Lower leg skin (tissue), 4 donors: ENCODE results near the gene PURA. TPM values are rescaled to one million over a fixed set of nuclear protein-coding genes. Genes with fewer than 3 reads are reported as not detected.
A peak's percentile ranks its signal among the peaks of the same experiment; 100 is the strongest.

Experiments
- DNase-seq, 2 donors: peaks; one replicate each; pipeline ENCODE4 v3.0.0-alpha.2; 2019; ENCODE audit warnings: low spot score in 2 of 2
- H3K4me3 ChIP-seq: fragments of 200-600 bp; sonication (generic); 2 replicates; pipeline ENCODE4 v1.5.1; 2017; ENCODE audit warnings: mild to moderate bottlenecking, low read depth; ENCODE audit not compliant: poor library complexity, severe bottlenecking
- CTCF ChIP-seq, 3 donors: fragments of 450-650 bp; IDR thresholded peaks; one replicate each; pipeline ENCODE4 v1.5.1; 2016; ENCODE audit warnings: antibody characterized with exemption in 3 of 3, mild to moderate bottlenecking in 3 of 3, moderate library complexity in 2 of 3
- POLR2A ChIP-seq, 2 donors: fragments of 450-650 bp; IDR thresholded peaks; one replicate each; pipeline ENCODE4 v1.6.1; 2016 to 2017; ENCODE audit warnings: antibody characterized with exemption in 2 of 2, mild to moderate bottlenecking in 1 of 2, moderate library complexity in 1 of 2
- WGBS, 2 donors: methylation state at CpG; one replicate each; pipeline ENCODE4 v1.1.5; 2018; 5-methylcytosine and 5-hydroxymethylcytosine counted together
- intact Hi-C: fragments of 100-400 bp; cut with DNase I; formaldehyde crosslinking; loops from one replicate; pipeline ENCODE4 v1.15.0; 2023; ENCODE audit warnings: low total_unique reads
- total RNA-seq, 4 donors: library from RNA; depleted of rRNA; stranded (reverse); fragments of >200 nt; gene quantifications; one replicate each; pipeline ENCODE4 v1.1.0, GENCODE V29; 2016

PURA gene
- total RNA-seq, 4 donors from 2014 or later = 15.0 to 16.8 (median 16.2) TPM

GRCh38 chr5:140169410-140169809 lies 55.5 kb downstream of the PURA start:
- intact Hi-C loops = no loop called here
- TF ChIP-seq POLR2A (IDR thresholded peaks at IDR 0.05) = no peak
- TF ChIP-seq CTCF (IDR thresholded peaks at IDR 0.05) = no peak
- 86 to 100% methylated on average over 1 of the region's 1 CpG for WGBS, 2 donors
- DNase-seq = no peak
- no peak overlapping the region for H3K4me3 ChIP-seq

GRCh38 chr5:140172483-140172882 lies 58.6 kb downstream of the PURA start:
- intact Hi-C loops = no loop called here
- TF ChIP-seq CTCF (IDR thresholded peaks at IDR 0.05) = no peak
- TF ChIP-seq POLR2A (IDR thresholded peaks at IDR 0.05) = no peak
- WGBS, 2 donors = 76 to 86% methylated on average over 2 of the region's 2 CpGs

GRCh38 chr5:140174014-140174413 lies 60.1 kb downstream of the PURA start:
- WGBS, 2 donors = 94 to 98% methylated on average over 2 of the region's 2 CpGs
- no peak overlapping the region for H3K4me3 ChIP-seq
- TF ChIP-seq CTCF (IDR thresholded peaks at IDR 0.05) = no peak
- TF ChIP-seq POLR2A (IDR thresholded peaks at IDR 0.05) = no peak
- intact Hi-C loops = no loop called here
- no peak for DNase-seq

More at GRCh38 chr5:140172483-140172882, 58.6 kb downstream of the PURA start:
- peak in 1 of 2 donors; percentile 10 for DNase-seq
- H3K4me3 ChIP-seq = no peak overlapping the region

GRCh38 chr5:140174465-140175366 lies 60.8 kb downstream of the PURA start, which contains the start of gene CYSTM1:
Gene CYSTM1, plus strand, starts transcription at chr5:140175188. Its CDS starts 19,278 bp downstream, at chr5:140194466.
- intact Hi-C loops = no loop called here
- H3K4me3 ChIP-seq = peak within 1 kb of the TSS; percentile 76
- TF ChIP-seq CTCF (IDR thresholded peaks at IDR 0.05) (no peak), POLR2A (IDR thresholded peaks at IDR 0.05) (peak in 1 of 2 donors; percentile 5)
- peak; percentile 94 to 99 for DNase-seq
- 5 to 9% methylated on average over 18 to 30 of the region's 61 CpGs for WGBS, 2 donors

Other genes with a start within 250 kb of the PURA start
- 1 to 10 TPM; 5.3 to 8.8 (median 7.5) TPM for gene NRG2, start 70.8 kb upstream of the PURA start, total RNA-seq
- gene IGIP, start 11.8 kb downstream of the PURA start, total RNA-seq = 10 to 100 TPM in 1 of 4 donors, 1 to 10 TPM in 3; 7.5 to 10.4 (median 8.0) TPM
- 10 to 100 TPM; 12.9 to 53.6 (median 33.0) TPM for gene CYSTM1, start 61.1 kb downstream of the PURA start, total RNA-seq
- gene PFDN1, start 189.0 kb downstream of the PURA start, total RNA-seq = 10 to 100 TPM; 43.3 to 78.6 (median 59.7) TPM
- 10 to 100 TPM; 16.6 to 24.3 (median 18.4) TPM for gene HBEGF, start 232.5 kb downstream of the PURA start, total RNA-seq
- gene SLC4A9, start 246.1 kb downstream of the PURA start, total RNA-seq = 1 to 10 TPM in 1 of 4 donors, under 1 TPM in 2, not detected in 1; 0.10 to 1.4 (median 0.38) TPM